ENCODE results near the gene SLC4A11.

DNA sequence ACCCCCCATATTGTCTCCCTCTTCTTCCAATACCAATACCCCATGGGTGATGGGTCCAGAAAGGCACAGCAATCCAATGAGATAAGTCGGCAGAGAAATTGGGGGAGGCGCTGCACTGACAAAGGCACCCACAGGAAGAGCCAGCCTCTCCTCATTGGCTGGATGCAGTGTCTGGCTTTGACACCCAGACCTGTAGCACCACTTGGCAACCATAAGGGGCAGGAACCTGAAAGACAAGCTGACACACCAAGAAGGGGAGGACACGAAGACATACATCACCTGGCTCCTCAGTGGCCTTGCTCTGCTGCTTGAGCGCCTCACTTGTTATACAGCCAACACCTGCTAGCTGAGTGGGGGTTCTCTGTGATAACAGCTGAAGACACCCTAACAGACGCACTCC lies 19.4 kb upstream of the SLC4A11 start:
- TF ChIP-seq, protein P1, sequence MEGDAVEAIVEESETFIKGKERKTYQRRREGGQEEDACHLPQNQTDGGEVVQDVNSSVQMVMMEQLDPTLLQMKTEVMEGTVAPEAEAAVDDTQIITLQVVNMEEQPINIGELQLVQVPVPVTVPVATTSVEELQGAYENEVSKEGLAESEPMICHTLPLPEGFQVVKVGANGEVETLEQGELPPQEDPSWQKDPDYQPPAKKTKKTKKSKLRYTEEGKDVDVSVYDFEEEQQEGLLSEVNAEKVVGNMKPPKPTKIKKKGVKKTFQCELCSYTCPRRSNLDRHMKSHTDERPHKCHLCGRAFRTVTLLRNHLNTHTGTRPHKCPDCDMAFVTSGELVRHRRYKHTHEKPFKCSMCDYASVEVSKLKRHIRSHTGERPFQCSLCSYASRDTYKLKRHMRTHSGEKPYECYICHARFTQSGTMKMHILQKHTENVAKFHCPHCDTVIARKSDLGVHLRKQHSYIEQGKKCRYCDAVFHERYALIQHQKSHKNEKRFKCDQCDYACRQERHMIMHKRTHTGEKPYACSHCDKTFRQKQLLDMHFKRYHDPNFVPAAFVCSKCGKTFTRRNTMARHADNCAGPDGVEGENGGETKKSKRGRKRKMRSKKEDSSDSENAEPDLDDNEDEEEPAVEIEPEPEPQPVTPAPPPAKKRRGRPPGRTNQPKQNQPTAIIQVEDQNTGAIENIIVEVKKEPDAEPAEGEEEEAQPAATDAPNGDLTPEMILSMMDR (IDR thresholded peaks at IDR 0.05; ENCODE audit: insufficient read depth, low read length), result no peak
- TF ChIP-seq GABPA (IDR thresholded peaks at IDR 0.05; ENCODE audit: low read depth) (no peak), POLR2AphosphoS5 (IDR thresholded peaks at IDR 0.05; ENCODE audit: low read depth) (no peak), SPI1 (IDR thresholded peaks at IDR 0.05; ENCODE audit: borderline replicate concordance, low read depth) (no peak)
- TF ChIP-seq, protein P2, sequence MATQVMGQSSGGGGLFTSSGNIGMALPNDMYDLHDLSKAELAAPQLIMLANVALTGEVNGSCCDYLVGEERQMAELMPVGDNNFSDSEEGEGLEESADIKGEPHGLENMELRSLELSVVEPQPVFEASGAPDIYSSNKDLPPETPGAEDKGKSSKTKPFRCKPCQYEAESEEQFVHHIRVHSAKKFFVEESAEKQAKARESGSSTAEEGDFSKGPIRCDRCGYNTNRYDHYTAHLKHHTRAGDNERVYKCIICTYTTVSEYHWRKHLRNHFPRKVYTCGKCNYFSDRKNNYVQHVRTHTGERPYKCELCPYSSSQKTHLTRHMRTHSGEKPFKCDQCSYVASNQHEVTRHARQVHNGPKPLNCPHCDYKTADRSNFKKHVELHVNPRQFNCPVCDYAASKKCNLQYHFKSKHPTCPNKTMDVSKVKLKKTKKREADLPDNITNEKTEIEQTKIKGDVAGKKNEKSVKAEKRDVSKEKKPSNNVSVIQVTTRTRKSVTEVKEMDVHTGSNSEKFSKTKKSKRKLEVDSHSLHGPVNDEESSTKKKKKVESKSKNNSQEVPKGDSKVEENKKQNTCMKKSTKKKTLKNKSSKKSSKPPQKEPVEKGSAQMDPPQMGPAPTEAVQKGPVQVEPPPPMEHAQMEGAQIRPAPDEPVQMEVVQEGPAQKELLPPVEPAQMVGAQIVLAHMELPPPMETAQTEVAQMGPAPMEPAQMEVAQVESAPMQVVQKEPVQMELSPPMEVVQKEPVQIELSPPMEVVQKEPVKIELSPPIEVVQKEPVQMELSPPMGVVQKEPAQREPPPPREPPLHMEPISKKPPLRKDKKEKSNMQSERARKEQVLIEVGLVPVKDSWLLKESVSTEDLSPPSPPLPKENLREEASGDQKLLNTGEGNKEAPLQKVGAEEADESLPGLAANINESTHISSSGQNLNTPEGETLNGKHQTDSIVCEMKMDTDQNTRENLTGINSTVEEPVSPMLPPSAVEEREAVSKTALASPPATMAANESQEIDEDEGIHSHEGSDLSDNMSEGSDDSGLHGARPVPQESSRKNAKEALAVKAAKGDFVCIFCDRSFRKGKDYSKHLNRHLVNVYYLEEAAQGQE (IDR thresholded peaks at IDR 0.05; ENCODE audit: insufficient replicate concordance, low read depth), result no peak
